GM12878 (cell line): ENCODE measurements around the gene NAALADL2. TPM values are rescaled to one million over a fixed set of nuclear protein-coding genes. Genes with fewer than 3 reads are reported as not detected.

Source experiments
- ATAC-seq: fragments of 200-7000 bp; cut with Tn5 transposase; 3 replicates; pipeline ENCODE4 v1.9.1; 2020; ENCODE audit warnings: mild to moderate bottlenecking, moderate library complexity
- BruUV-seq: library from RNA; stranded (reverse); fragments of 400-500 nt; replicated peaks from 2 replicates; lab custom pipeline; 2021; lab: Mats Ljungman, UMichigan
- CTCF ChIA-PET: fragments of 300-600 bp; sonication (Branson Sonifier 250); formaldehyde crosslinking; extraction: SDS; loops from one replicate; lab custom pipeline; 2021; ENCODE audit warnings: inconsistent platforms; lab: Yijun Ruan, JAX
- POLR2A ChIA-PET: fragments of 350-600 bp; formaldehyde crosslinking; extraction: SDS; loops from one replicate; lab custom pipeline; 2021; ENCODE audit warnings: inconsistent platforms; lab: Charles Lee
- RAD21 ChIA-PET: fragments of 300-600 bp; sonication (Branson Sonifier 250); formaldehyde crosslinking; loops from one replicate; lab custom pipeline; 2023; ENCODE audit warnings: antibody characterized with exemption; ENCODE audit not compliant: unreplicated experiment; lab: Charles Lee
- SMC1A ChIA-PET: fragments of 300-600 bp; sonication (Branson Sonifier 250); formaldehyde crosslinking; loops from one replicate; lab custom pipeline; 2023; ENCODE audit not compliant: unreplicated experiment, uncharacterized antibody; lab: Charles Lee
- DNase-seq: peaks from one replicate; pipeline ENCODE4 v3.0.0-alpha.2; 2011; ENCODE audit warnings: low read depth, low spot score
- FAIRE-seq: peaks from 3 replicates; lab custom pipeline; 2011; peaks lifted over from hg19 to GRCh38; lab: Jason Lieb, UNC
- H2AFZ ChIP-seq: 2 replicates; pipeline ENCODE4 v1.6.0; 2011; ENCODE audit warnings: low read depth, low read length, control low read depth; ENCODE audit not compliant: control insufficient read depth
- H3K27ac ChIP-seq: 2 replicates; pipeline ENCODE4 v1.5.1; 2011; ENCODE audit warnings: control low read depth; ENCODE audit not compliant: control insufficient read depth, insufficient read depth
- H3K27me3 ChIP-seq, 2 experiments: replicated peaks in 1 of 2; 2 replicates each; pipeline versions ENCODE4 v1.6.0 to v1.6.1; 2011; ENCODE audit warnings: low read length in 1 of 2; ENCODE audit not compliant: control insufficient read depth in 2 of 2, insufficient read depth in 2 of 2
- H3K36me3 ChIP-seq, 2 experiments: 2 replicates each; pipeline ENCODE4 v1.5.1; 2011; ENCODE audit warnings: low read length in 1 of 2; ENCODE audit not compliant: control insufficient read depth in 2 of 2, insufficient read depth in 2 of 2
- H3K4me1 ChIP-seq: 2 replicates; pipeline ENCODE4 v1.6.1; 2011; ENCODE audit warnings: mild to moderate bottlenecking, low read length, moderate library complexity, mixed read lengths; ENCODE audit not compliant: control insufficient read depth, insufficient read depth
- H3K4me2 ChIP-seq: 2 replicates; pipeline ENCODE4 v1.6.0; 2011; ENCODE audit warnings: control low read depth; ENCODE audit not compliant: control insufficient read depth, insufficient read depth
- H3K4me3 ChIP-seq: fragments of 200-600 bp; sonication (generic); 2 replicates; pipeline ENCODE4 v1.5.1; 2016
- H3K79me2 ChIP-seq: 2 replicates; pipeline ENCODE4 v1.6.0; 2011; ENCODE audit warnings: low read length; ENCODE audit not compliant: control insufficient read depth, insufficient read depth
- H3K9ac ChIP-seq: 2 replicates; pipeline ENCODE4 v1.8.0; 2011; ENCODE audit warnings: low read length, control low read depth, mixed read lengths; ENCODE audit not compliant: control insufficient read depth, insufficient read depth
- H3K9me3 ChIP-seq: replicated peaks from 3 replicates; pipeline ENCODE4 v1.5.1; 2011; ENCODE audit warnings: mild to moderate bottlenecking, low read length; ENCODE audit not compliant: control insufficient read depth, insufficient read depth
- H4K20me1 ChIP-seq: 2 replicates; pipeline ENCODE4 v1.6.0; 2011; ENCODE audit not compliant: control insufficient read depth, insufficient read depth
- DPF2 ChIP-seq: fragments of 450-650 bp; IDR thresholded peaks from 2 replicates; pipeline ENCODE4 v1.6.1; 2017; ENCODE audit warnings: mild to moderate bottlenecking
- MYB ChIP-seq: fragments of 150-350 bp; IDR thresholded peaks from 2 replicates; pipeline ENCODE4 v1.6.1; 2014; ENCODE audit warnings: mild to moderate bottlenecking, low read depth, low read length, borderline replicate concordance
- SIX5 ChIP-seq: IDR thresholded peaks from 2 replicates; pipeline ENCODE4 v1.6.1; 2011; ENCODE audit warnings: mild to moderate bottlenecking, low read depth, low read length, moderate library complexity; ENCODE audit not compliant: severe bottlenecking
- WGBS: methylation state at CpG from one replicate; pipeline ENCODE4 v1.1.6; 2016; ENCODE audit warnings: low lambda C conversion rate; ENCODE audit not compliant: insufficient replicate concordance, insufficient coverage; ENCODE audit errors: missing lambda C conversion rate; 5-methylcytosine and 5-hydroxymethylcytosine counted together
- in situ Hi-C: fragments of 300-500 bp; cut with MboI; formaldehyde crosslinking; loops from 9 replicates; pipeline ENCODE4 v1.14.3; 2018; ENCODE audit warnings: mixed read lengths
- intact Hi-C: fragments of 100-400 bp; cut with micrococcal nuclease; formaldehyde crosslinking; loops from one replicate; pipeline ENCODE4 v1.14.2; 2022; ENCODE audit not compliant: unreplicated experiment
- polyA plus RNA-seq, 11 experiments: library from polyadenylated mRNA; depleted of rRNA in 4 of 11; unstranded in 6 of 11; stranded (reverse) in 5 of 11; fragments of >200 nt; fragmentation: Nextera tagmentation in 4 of 11; fragmentation: Illumina TruSeq in 1 of 11; extraction: Ambion mirVana in 4 of 11; extraction: Trizol in 1 of 11; gene quantifications; 1 replicate in 1 of 11; 2 replicates in 10 of 11; pipeline versions ENCODE4 v1.2.1 to v1.2.3, GENCODE V29; 2011 to 2016; ENCODE audit warnings: inconsistent platforms in 2 of 11, missing spikeins in 2 of 11, low read depth in 1 of 11
- total RNA-seq, 4 experiments: library from RNA; depleted of rRNA in 3 of 4; stranded (reverse); fragments of >200 nt in 3 of 4; fragmentation: Illumina TruSeq in 1 of 4; extraction: Trizol in 1 of 4; gene quantifications; 2 replicates each; pipeline versions ENCODE4 v1.2.1 to v1.2.3, GENCODE V29; 2013 to 2021
- TF ChIP-seq, protein P1 (sequence below): IDR thresholded peaks from 2 replicates; pipeline ENCODE4 v1.6.1; 2011; ENCODE audit warnings: low read depth, low read length, improper control_type of control experiment, borderline replicate concordance
- TF ChIP-seq, protein P2 (sequence below): IDR thresholded peaks from 2 replicates; pipeline ENCODE4 v1.6.1; 2012; ENCODE audit warnings: mild to moderate bottlenecking, low read depth, low read length

The NAALADL2 gene
- total and polyA plus RNA-seq, 10 of the 15 experiments (the other 5 are each of a cell fraction or from before 2014, with no cell fraction given), result 0.06 to 10.8 (median 0.46) TPM

DNA sequence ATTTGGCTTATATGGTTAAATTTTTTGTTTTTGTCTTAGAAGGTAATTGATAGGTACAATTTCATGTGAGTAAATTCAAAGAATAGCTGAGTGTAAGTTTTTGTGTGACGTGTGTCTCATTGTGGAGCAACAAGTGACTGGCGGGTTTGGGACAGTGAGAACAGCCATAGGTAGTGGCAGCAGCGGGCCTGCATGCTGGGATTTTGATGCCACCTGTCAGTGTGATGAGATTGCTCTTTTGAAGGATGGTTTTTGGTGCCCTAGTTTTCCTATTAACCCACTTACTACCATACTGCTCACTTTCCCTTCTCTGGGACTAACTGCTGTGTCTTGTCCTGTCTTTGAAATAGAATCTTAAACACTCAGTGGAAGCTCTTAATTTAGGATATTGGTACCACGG lies 522.6 kb downstream of the NAALADL2 start:
- no peak overlapping the region for H3K4me2 ChIP-seq
- no peaks in the 10 kb centered on the region for H3K4me1 ChIP-seq
- H3K27ac ChIP-seq, result no peak overlapping the region
- H4K20me1 ChIP-seq, result no peaks in the 10 kb centered on the region
- in situ Hi-C loops (no loop called here), intact Hi-C loops (no loop called here)
- POLR2A ChIA-PET, result no interaction called here
- no peaks in the 10 kb centered on the region; the same call in 2 of the 3 replicates for H3K9me3 ChIP-seq
- TF ChIP-seq DPF2 (no peak), SIX5 (no peak), MYB (no peak)
- TF ChIP-seq, protein P1, sequence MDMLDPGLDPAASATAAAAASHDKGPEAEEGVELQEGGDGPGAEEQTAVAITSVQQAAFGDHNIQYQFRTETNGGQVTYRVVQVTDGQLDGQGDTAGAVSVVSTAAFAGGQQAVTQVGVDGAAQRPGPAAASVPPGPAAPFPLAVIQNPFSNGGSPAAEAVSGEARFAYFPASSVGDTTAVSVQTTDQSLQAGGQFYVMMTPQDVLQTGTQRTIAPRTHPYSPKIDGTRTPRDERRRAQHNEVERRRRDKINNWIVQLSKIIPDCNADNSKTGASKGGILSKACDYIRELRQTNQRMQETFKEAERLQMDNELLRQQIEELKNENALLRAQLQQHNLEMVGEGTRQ, result no peak
- TF ChIP-seq, protein P2, sequence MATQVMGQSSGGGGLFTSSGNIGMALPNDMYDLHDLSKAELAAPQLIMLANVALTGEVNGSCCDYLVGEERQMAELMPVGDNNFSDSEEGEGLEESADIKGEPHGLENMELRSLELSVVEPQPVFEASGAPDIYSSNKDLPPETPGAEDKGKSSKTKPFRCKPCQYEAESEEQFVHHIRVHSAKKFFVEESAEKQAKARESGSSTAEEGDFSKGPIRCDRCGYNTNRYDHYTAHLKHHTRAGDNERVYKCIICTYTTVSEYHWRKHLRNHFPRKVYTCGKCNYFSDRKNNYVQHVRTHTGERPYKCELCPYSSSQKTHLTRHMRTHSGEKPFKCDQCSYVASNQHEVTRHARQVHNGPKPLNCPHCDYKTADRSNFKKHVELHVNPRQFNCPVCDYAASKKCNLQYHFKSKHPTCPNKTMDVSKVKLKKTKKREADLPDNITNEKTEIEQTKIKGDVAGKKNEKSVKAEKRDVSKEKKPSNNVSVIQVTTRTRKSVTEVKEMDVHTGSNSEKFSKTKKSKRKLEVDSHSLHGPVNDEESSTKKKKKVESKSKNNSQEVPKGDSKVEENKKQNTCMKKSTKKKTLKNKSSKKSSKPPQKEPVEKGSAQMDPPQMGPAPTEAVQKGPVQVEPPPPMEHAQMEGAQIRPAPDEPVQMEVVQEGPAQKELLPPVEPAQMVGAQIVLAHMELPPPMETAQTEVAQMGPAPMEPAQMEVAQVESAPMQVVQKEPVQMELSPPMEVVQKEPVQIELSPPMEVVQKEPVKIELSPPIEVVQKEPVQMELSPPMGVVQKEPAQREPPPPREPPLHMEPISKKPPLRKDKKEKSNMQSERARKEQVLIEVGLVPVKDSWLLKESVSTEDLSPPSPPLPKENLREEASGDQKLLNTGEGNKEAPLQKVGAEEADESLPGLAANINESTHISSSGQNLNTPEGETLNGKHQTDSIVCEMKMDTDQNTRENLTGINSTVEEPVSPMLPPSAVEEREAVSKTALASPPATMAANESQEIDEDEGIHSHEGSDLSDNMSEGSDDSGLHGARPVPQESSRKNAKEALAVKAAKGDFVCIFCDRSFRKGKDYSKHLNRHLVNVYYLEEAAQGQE, result no peak
- H3K36me3 ChIP-seq, result no peaks in the 10 kb centered on the region
- H3K27me3 ChIP-seq, result no peaks in the 10 kb centered on the region
- WGBS, result 72% methylated on average over 4 of the region's 4 CpGs
- no peak overlapping the region for H3K9ac ChIP-seq
- ATAC-seq (no peak), DNase-seq (no peak), FAIRE-seq (no peak)
- no TSS peak for BruUV-seq
- RAD21 ChIA-PET, result no interaction called here
- SMC1A ChIA-PET, result no interaction called here
- H3K4me3 ChIP-seq, result no peak overlapping the region
- CTCF ChIA-PET, result interaction anchor here (1.4 kb wide), 1 partner anchor 10 kb away, joined by 4 read pairs; no protein-coding TSS in a partner anchor
- H2AFZ ChIP-seq, result no peak overlapping the region
- no peaks in the 10 kb centered on the region for H3K79me2 ChIP-seq
